Activated CD4-positive, CD25-positive, alpha-beta regulatory T cell treated with anti-CD3 and anti-CD28 coated beads, Interleukin-2, amount 50 U/mL, for 24 hours (primary cell): ENCODE data around the gene POLL.

Experiments used
- ATAC-seq, 2 donors: fragments of 150-1000 bp; cut with Tn5 transposase; one replicate each; pipeline ENCODE4 v1.10.0; 2021; ENCODE audit warnings: mild to moderate bottlenecking in 1 of 2, moderate library complexity in 1 of 2

Gene POLL

DNA sequence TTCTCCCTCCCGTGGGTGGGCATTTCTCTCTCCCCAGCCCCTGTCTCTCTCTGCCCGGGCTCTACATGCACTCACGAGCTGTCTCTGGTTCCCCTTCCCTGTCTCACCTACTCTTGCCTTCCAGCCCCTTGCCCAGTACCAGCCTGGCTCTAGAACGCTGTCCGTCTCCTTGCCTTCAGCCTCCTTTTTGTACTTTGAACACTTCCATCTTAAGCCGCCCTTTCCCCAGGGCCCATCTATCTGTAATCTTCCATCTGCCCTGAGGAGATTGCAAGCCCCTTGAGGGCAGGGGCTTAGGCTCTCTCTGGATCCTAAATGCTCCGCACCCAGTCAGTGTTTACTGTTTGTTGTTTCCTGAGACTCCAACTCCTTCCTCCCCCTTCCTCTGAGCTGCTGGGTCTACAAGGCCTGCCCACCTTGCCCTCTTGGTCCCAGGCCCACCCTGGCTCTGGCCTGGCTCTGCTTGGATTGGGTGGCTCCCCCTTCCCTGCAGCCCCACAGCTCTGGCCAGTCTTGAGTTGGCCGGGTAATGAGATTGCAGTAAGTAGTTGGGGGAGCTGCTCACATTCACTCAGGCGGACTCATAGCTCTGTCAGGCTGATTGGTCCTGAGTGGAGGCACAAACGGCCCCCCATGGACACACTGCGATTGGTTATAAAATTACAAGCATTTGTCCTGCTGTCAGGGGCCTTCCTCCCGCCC lies 28.3 kb downstream of the POLL start:
- ATAC-seq, result no peak

GRCh38 chr10:101558671-101559595 lies 29.1 kb downstream of the POLL start:
- no peak for ATAC-seq

DNA sequence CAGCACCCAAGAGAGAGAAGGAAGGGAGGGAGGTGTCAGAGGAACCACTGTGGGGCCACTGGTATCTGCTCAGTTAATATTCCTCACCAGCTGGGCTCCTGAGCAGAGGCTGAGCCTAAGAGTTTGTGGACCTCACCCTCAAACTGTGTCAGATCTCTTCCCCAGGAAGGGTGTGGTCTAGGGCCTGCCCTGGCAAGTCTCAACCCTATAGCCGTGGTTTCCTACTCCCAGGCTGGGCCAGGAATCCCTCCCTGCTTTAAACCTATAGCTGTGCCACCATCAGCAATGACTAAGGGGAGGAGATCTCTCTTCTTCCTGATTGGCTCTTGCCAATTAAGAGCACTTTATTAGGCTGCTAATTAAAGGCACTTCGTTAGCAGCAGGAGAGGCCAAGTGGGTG lies 29.9 kb downstream of the POLL start:
- no peak for ATAC-seq

DNA sequence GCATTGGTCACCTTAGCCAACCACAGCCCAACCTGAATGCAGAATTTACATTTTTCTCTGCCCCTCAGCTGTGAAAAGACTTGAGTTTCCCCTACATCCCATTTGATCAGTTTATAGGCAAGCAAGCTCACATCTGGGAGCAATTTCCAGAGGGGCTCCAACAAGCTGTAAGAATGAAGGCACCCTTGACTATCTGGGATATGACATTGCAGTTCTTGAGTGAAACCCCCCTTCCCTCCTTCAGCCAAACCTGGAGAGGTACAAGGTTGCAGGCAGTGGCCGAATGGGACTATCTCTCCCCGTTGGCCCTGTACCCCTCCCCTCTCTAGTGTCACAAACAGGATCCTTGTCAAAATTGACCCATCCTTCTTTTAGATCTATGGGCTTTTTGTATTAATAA lies 30.5 kb downstream of the POLL start:
- ATAC-seq, result no peak

GRCh38 chr10:101552442-101552841 lies 35.6 kb downstream of the POLL start:
- no peak for ATAC-seq

DNA sequence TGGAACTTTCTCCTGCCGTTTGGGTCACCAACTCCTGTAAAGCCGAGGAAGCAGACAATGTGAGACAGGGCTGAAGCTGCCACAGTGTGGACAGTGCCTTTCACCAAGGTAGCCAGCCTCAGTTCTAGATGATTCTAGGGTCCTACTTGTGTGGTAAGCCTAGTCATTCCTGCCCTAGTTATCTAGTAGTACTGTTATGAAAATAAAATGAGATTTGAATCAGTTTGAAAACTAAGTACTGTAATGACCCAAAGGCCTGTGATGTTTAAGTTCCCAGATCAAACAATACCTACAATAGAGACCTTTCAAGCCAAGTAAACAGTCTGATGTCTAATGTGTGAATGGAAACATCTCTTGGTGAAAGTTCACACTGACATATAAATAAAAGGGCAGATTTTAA lies 37.1 kb downstream of the POLL start:
- peak; percentile 38 to 41 for ATAC-seq

DNA sequence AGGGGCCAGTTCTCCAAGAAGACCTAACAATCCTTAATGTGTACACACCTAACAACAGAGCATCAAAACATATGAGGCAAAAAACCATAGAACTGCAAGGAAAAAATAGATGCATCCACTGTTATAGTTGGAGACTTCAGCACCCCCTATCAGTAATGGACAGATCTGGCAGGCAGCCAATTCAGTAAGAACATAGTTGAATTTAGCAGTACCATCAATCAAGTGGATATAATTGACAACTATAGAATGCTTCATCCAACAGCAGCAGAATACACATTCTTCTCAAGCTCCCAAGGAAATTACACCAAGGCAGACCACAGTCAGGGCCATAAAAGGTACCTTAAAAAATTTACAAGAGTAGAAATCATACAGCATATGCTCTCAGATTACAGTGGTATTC lies 42.2 kb downstream of the POLL start:
- ATAC-seq, result no peak

GRCh38 chr10:101538446-101538845 lies 49.6 kb downstream of the POLL start:
- ATAC-seq, result no peak

DNA sequence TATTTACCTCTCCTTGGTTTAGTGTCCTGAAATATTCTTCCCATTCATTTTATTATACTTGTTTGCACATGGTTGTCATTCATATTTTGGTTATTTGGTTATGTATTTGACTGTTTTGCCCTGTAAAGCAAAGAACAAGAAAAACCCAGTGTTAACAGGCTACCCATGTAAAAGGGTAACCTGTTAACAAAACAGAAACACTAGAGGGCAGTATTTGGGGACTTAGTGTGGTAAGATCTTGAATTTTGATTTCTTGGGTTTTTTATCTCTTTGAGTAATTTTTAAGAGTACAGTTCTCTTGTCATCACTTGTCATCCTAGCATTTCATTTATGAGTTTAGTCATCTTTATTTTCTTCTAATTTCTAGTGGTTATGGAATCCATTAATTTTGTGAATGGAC lies 51.3 kb downstream of the POLL start:
- ATAC-seq, result peak in 1 of 2 donors; percentile 41

DNA sequence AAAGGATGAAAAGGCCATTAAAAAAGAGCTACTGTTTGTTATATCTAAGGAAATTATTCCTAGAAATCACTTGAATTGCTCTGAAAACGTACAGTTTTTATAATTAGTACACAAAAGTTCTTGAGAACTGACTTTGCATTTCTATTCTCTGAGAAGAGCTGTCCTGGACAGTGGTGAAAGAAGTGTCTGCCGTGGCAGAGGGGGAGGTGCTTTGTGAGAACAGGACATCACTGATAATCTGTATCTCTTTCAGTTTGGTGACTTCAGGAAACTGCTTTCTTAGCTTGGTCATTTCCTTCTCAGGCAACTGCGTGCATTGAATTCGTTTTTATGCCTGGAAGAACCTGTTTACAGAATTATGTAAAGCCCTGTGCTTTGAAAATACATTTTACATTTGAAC lies 52.1 kb downstream of the POLL start:
- no peak for ATAC-seq

- ATAC-seq, result no peak
Observed at GRCh38 chr10:101529725-101530553, 58.1 kb downstream of the POLL start.

- no peak for ATAC-seq
Observed at GRCh38 chr10:101529207-101529606, 58.9 kb downstream of the POLL start.
